Stimulated activated CD4-positive, alpha-beta T cell treated with anti-CD3 and anti-CD28 coated beads, Interleukin-4, amount 100 ng/mL, for 48 hours (primary cell): ENCODE measurements around the gene RFX3.

ENCODE experiments used
- DNase-seq, 2 donors: peaks; one replicate each; pipeline ENCODE4 v3.0.0-alpha.2; 2020; ENCODE audit warnings: low read depth in 2 of 2

Gene RFX3

DNA sequence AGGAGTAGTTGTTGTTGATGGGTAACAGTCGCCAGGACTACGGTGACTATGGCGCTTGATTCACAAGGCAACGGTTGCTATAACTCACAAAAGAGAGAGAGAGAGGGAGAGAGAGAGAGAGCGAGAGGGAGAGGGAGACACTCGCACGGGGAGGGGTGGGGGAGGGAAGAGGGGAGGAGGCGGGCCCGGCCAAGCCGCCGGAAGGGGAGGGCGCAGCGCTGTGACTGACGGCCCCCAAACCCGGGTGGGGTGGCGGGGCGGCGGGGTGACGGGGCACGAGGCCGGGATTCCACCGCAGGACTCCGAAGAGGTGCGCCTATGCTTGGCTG lies at the start of gene RFX3:
TSS of gene RFX3 (minus strand) at position 166 of the 329 bp plus-strand sequence. CDS start 130,413 bp downstream, outside the sequence.
- DNase-seq, result peak; percentile 88 to 89

DNA sequence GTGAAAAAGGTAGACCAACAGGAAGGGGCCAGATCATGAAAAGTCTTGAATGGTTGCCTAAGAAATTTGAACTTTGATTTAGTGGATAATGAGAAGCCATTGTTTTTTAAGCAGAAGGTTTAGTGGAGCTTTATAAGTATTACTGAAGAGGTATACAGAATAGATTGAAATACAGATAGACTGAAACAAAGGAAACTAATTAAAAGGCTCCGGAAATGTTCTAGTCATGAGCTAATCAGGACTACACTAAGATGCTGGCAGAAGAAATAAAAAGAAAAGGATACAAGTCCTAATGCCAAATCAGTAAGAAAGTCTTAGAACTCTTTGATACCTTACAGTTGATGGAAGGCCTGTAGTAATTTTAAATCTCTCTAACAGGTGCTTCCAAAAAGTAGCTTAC lies 45.7 kb upstream of the RFX3 start:
- DNase-seq, result no peak

DNA sequence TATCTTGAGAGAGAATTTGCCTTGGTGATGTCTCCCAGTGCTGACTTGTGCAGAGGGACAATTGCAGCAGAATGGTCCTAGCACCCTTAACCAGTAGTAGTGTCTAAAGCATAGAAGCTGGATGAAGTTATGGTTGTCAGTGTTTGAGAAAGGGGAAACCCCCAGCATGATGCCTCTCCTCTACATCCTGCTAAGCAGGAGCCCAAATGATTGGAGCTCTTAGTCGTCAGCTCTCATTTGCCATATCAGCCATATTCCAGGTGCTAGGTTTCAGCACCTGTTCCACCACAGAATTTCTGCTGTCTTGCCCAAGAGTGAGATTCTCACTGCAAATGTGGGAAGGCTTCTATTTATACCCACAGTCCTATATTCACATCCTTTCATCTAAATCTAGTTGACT lies 43.7 kb upstream of the RFX3 start:
- DNase-seq, result peak in 1 of 2 donors; percentile 1

DNA sequence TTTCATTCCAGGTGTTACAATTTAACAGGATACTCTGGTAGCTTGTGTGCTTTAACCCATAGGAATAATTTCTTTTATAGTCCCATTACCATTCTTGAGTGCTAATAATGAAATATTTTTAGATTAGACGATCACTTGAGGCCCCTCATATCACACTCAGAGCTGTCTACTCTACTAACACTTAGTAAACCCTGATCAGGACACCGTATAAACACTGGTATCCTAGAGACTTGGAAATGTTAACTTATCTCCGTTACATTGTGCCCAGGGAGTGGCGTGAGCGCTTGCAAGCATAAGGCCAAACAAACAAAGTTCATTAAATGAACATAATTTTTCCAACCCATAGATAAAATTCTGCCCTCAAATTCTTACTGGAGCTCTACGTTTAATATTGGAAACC lies 42.2 kb upstream of the RFX3 start:
- no peak for DNase-seq

DNA sequence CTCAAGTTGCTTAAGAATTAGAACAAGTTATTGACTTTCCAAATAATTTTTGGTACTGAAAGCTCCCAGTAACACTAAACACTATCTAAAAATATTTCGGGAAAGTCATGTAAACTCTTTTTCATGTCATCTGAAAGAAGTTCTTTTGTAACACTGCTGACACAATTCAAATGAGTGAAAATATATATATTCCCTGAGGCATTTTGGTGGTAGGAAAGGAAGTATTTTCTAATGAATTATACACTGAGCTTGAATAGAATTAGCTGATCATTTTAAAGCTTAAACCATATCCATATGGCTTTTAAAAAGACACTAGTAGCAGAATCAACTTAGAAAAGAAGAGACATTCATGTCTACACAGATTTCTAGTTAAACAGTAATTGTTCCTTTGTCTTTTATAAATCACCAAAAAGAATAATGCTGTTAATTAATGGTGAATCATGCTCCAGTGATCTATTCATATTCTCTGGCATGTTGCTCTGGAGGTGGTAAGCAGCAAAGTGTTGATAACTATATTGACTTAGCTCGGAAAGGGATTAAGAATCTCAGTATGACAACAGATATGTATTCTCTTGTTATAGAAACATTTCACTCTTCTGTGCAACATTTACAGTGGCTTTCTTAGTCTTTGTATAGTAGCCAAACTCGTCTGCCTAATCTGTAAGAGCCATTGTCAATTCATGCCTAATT lies 27.4 kb upstream of the RFX3 start:
- DNase-seq, result no peak

DNA sequence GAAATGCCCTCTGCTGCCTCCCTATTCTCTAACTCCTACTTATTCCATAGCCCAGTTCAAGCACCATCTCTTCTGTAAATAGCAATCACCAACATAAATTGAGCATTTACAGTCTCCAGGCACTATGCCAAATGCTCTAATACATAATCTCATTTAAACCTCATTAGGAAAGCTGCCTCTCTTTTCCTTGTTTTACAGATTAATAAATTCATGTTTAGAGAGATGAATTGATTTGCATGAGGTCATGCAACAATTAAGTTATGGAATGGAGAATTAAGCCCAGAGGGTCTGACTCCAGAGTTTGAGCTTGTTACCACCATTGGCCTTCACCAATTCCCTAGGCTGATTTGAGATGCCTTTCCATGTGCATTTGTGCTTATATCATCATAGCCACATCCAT lies 23.4 kb upstream of the RFX3 start:
- no peak for DNase-seq

DNA sequence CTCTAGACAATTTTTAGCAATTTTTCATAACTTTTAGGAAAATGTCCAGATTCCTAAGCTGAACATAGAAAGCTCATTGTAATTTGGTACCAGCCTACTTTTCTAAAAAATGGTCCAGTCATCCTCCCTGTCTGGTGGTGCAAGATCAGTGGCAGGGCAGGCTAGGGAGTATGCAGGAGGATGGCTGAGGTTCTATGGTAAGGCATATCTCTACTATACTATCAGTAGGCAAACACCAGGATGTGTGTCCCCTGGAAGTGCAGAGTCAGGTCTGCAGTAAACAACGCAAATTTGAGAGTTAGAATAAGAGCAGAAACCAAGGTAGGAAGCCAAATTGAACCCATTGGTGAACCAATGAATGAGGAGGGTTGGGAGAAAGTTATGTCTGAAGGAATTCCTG lies 22.8 kb upstream of the RFX3 start:
- DNase-seq, result no peak

DNA sequence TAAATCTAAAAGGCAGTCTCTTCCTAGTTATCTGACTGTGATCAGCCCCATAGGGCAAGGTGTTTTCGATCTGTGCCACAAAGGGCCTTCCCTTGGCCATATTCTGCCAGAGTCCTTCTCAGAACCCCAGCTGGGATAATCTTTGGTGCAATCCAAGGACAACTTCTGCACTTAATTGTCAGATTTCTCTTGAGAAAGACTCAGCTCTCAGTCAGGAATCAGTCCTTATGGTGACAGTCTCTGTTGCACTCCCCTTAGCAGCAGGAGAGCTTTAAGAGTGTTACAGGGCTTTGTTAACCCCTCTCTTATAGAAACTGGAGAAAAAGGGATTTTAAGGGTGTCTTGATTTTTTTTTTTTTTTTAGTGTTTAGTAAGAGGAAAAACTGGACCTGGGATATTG lies 15.4 kb upstream of the RFX3 start:
- DNase-seq, result no peak

DNA sequence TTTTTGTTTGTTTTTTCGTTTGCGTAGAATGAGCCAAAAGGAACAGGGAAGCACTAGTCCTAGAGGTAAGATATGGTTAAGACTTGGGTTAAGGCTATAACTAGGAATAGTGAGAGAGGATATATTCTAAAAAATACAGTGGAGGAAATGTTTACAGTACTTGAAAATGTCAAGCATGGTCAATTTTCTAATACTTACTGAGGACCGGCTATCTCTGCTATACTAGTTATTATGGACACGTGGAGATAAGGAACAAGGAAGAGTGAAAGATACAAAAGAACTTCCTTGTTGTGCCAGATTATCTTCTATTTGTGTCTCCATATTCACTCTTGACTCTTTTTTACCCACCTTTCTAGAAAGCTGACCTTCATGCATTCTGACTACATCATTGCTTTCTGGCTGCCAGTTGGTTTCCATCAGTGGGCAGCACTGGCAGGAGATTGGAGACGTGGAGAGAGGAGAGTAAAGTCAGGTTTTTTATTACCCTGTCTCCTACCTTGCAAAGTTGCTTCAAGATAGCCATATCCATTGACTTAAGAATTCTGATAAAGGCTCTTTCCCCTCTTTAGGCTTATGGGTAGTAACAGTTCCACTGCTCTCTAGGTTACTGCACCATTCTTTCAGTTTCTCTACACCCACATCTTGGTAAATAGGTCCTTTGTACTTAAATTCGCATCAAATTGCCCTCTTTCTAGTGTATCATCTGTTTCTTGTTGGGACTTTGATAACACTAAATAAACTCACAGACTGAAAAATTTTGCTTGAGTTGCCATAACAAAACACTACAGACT lies 9.0 kb upstream of the RFX3 start:
- no peak for DNase-seq

DNA sequence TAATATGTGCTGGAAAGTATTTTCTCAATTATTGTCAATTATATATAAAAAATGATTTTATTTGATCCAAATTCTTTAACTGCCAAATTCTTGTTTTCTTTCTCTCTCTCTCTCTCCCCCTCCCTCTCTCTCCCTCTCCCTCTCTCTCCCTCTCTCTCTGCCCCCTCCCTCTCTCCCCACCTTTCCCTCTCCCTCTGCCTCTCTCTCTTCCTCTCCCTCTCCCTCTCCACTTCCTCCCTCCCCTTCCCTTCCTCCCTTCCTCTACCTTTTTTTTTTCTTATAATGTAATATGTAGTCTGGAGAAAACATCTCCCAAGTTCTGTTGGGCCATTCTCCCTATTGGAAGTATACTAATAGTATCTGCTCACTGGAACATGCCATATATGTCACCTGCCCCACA lies 6.4 kb upstream of the RFX3 start:
- DNase-seq, result no peak

DNA sequence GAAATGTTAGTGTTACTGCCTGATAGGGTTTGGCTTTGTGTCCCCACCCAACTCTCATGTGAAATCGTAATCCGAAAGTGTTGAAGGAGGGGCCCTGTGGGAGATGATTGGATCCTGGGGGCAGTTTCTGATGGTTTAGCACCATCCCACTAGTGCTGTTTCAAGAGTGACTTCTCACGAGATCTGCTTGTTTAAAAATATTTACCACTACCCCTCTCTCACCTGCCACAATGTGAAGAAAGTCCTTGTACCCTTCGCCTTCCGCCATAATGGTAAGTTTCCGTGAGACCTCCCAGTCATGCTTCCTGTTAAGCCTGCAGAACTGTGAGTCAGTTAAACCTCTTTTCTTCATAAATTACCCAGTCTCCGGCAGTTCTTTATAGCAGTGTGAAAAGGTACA lies 2.6 kb upstream of the RFX3 start:
- DNase-seq, result peak; percentile 27 to 45

DNA sequence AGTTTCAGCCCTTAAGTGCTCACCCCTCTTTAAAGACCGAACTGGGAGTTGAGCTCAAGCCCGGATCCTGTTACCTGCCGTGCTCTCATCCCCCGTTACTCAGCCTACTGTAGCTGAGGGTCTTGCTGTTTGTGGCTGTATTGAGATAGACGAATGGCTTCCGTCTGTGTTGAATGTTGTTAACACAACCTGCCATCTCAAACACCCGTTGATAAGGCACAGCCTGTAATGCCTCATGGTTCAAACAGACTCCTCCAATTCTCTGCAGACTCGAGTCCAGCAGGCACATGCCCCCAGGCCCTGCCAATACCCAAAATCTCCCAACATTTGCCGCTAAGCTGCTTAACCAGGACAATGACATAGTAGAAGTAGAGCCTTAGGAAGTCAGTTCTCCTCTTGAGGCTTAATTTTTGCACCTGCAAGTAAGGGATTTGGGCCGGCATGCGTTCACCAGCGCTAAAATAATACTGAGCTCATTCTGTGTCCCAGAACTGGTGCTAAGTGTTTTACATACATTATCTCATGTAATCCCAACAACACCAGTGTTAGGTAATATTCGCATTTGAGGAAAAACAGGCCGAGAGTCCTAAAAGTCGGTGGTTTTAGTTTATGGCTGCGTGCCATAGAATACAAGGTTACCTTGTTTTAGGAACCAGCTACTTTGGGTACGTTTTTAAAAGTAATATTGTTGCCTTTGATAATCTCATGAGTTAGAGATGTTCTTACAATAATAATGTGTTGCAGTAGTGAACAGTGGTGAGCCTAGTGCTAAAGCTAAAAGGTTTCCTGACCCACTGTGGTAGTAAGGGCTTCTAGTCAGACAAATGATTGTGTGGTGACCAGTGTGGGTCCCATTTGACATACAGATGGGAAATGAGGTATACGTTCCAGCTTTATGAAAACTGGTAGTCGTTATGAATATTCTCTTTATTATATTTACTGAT lies 1.5 kb upstream of the RFX3 start:
- DNase-seq, result peak in 1 of 2 donors; percentile 7

DNA sequence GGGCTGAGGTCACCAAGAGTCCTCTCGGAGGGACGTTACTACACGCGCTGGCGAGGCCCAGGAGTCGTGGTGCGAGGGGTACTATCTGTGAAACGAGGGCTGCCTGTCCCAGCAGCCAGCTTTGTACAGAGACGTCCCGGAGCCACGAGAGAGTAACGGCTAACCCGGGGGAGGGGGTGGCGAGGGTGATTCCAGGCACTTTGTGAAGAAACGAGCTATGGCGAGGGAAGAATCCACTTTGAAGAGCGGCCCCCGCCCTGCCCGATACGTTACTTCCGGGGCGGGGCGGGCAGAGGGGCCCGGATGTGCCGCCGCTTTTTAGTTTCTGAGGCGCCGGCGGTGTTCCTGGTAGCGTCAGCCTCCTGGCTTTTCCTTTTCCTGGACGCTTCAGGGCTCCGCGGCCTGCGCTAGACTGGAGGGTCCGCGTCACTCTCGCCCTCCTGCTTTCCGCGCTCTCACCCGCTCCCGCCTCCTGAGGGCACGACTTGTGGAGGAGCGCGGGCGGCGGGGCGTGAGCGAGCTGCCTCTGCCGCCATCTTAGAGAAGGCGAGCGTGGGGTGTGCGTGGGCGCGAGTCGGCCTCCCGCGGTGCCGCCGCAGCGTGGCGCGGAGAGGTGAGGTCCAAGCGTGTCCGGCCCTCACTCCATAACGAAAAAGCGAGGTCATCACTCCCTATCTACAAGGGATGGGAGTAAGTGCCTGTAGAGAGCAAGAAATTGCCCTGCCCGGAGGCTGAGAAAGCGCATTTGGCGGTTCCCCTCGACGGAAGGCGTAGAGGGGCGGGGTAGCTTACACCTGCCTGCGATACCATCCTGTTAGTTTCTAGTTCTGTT lies 580 bp upstream of the RFX3 start:
- DNase-seq, result peak; percentile 77 to 83

DNA sequence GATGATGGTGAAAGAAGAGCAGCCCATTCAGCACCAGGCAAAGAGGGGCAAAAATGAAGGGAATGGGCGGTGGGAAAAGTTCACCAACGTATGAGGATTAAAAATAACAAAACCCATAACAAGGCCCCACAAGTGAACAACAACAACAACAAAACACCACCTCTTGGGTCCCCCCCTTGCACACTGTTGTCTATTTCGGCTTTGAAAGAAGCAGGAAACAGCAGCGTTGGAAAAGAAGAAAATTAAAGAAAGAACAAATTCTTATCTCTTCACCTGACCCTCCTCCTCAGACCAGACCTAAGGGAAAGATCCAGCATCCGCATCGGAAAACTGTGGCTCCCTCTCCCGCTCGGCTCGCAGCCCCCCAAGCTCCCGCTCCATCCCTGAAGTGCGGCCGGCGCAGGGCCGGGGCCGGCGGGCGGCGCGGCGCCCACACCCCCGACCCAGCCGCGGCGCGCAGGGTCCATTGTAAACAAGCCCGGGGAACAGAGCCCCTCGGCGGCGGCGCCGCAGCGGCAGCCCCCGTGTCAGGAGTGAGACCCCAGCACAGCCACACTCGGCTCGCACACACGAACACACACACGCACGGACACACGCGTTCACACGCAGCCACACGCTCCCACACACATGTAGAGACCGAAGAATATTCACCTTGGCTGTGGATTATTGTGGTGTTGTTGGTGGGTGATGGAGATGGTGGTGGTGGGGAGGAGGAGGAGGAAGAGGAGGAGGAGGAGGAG lies 535 bp downstream of the RFX3 start:
- DNase-seq, result no peak

DNA sequence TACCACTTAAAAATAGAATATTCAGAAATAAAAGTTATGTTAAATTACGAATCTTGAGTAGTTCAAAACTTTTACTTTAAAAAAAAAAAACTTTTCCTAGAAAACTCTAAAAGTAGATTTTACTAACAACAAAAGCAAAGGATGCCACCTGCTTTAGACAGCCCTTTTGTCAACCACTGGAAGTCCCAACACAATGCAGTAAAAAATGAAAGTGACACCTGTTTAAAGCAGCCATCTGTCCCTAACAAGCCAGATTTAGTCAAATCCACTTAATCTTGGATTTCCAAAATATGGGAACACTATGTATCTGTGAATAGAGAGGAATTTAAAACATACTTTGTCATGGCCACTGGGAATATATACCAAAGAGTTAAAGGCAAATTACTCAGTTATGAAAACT lies 3.8 kb downstream of the RFX3 start:
- no peak for DNase-seq

DNA sequence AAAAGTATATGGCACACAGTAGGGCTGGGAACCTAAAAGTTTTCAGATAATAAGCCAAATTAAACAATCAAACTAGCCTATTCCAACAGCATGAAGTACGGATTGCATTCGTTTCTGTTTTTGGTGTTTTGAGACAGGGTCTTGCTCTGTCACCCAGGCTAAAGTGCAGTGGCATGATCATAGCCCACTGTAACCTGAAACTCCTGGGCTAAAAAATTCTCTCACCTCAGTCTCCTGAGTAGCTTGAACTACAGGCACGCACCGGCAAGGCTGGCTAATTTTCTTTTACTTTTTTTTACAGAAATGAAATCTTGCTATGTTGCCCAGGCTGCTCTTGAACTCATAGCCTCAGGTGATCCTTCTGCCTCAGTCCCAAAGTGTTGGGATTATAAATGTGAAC lies 5.2 kb downstream of the RFX3 start:
- no peak for DNase-seq

DNA sequence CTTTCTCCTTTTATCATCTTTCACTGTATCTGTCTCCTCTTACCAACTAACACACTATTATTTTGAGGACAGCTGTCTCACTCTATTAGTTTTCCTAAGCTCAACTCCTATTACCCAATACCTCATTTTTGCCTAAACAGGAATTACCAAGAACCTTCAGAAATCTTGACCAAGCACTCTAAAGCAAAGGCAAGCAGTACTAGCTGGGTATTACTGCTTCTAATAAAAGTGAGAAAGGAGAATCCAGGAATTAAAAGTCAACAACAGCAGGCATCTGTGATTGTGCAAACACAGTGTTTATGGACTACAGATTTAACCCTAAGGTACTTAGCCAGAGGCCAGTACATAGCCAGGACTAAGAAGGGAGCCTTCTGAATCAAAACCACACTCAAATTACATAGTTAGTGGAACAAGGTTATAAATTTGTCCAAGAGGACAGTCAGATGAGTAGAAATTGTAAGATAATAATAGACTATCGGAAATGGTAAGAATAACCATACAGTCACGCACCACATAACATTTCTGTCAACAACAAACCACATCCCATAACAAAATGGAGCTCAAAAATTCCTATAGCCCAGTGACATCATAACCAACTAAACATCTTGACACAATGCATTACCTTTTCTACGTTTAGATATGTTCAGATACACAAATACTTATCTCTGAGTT lies 8.3 kb downstream of the RFX3 start:
- DNase-seq, result no peak

DNA sequence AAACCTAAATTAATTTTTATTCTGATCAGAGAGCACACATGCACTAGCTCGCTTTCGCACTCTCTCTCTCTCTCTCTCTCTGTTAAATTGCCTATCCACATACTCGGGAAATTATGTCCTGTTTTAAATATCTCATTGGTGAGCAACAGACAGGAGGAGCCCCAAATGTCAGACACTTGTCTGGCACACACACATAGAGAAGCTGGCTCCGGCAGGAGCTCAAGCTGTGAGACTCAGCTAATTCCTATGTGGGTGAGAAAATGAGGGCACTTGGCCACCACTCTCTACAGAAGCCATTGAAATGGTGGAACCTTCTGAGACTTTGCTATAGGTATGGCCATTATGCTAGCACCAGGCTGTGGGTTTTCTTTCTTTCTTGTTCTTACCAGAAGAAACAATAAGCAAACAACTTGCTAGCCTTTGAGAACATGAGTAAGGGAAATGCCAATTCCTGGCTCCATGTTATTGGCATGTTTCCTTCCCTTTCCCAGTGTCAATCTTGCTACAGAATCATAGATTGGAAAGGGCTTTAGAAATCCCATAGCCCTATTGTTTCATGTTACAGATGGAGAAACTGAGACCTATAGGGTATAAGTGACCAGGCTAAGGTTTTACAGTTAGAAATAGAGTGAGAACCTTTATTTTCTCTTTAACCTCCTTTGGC lies 9.0 kb downstream of the RFX3 start:
- no peak for DNase-seq

DNA sequence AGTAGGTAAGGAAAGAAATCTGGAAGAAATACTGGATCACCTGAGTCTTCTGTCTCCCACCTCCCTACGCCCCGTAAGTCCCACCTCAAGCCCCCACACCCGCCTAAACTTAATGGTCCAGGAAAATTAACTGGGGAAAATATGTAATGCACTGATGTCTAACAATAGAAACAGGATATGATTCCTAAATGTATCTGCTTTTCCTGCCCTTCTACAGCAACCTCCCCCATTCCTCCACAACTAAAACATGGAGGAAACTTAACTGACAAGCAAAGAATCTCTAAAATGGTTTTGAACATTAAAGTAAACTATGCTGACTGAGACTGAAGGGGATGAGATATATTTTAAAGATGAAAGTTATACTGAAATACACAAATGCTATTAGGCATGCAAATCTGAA lies 10.4 kb downstream of the RFX3 start:
- no peak for DNase-seq

DNA sequence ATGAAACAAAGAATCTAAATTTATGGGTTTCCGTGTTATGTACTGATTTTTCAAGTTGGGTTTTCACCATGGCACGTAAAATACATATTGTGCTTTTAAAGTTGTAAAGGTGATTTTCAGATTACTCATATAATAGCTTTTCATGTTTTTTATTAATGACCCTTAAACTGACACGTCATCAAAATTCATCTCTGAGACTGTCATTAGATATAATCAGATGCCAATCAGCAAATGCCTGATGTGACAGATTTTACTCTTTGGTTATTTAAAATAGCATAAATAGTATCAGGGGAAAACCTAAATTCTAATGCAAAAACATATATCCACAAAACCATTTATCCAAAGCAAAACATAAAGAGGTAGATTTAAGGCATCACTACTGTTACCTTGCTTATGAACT lies 11.0 kb downstream of the RFX3 start:
- DNase-seq, result no peak
